Activated CD4-positive, CD25-positive, alpha-beta regulatory T cell treated with anti-CD3 and anti-CD28 coated beads, Interleukin-2, amount 50 U/mL, for 16 hours (primary cell): ENCODE measurements around the gene UST.
"Not testable (repeated sequence)": the region's sequence is repeated elsewhere in the genome, so short reads cannot be mapped to it uniquely, and the experiment has no call there.

Experiments
- DNase-seq: peaks from one replicate; pipeline ENCODE4 v3.0.0-alpha.2; 2020; ENCODE audit warnings: low read depth, low spot score

The UST gene

GRCh38 chr6:148973538-148974208 lies 226.8 kb downstream of the UST start:
- DNase-seq = no peak

GRCh38 chr6:148974351-148974750 lies 227.5 kb downstream of the UST start:
- DNase-seq = no peak

- not testable (repeated sequence) for DNase-seq
Observed at GRCh38 chr6:148978298-148978697, 231.5 kb downstream of the UST start.

- no peak for DNase-seq
Observed at GRCh38 chr6:148979014-148979901, 232.4 kb downstream of the UST start.

- DNase-seq = no peak
Observed at GRCh38 chr6:148980234-148980633, 233.4 kb downstream of the UST start.

- DNase-seq = no peak
Observed at GRCh38 chr6:148981515-148981914, 234.7 kb downstream of the UST start.

- no peak for DNase-seq
Observed at GRCh38 chr6:148983101-148983761, 236.4 kb downstream of the UST start.

- no peak for DNase-seq
Observed at GRCh38 chr6:148983966-148984365, 237.1 kb downstream of the UST start.

GRCh38 chr6:148984531-148985056 lies 237.8 kb downstream of the UST start:
- DNase-seq = no peak

- no peak for DNase-seq
Observed at GRCh38 chr6:148985499-148985898, 238.7 kb downstream of the UST start.

- no peak for DNase-seq
Observed at GRCh38 chr6:148986608-148987007, 239.8 kb downstream of the UST start.

- no peak for DNase-seq
Observed at GRCh38 chr6:148987982-148988381, 241.2 kb downstream of the UST start.

- no peak for DNase-seq
Observed at GRCh38 chr6:148989585-148989984, 242.8 kb downstream of the UST start.

- no peak for DNase-seq
Observed at GRCh38 chr6:148990403-148990802, 243.6 kb downstream of the UST start.

- DNase-seq = no peak
Observed at GRCh38 chr6:148996815-148997214, 250.0 kb downstream of the UST start.

- DNase-seq = no peak
Observed at GRCh38 chr6:148997865-148998264, 251.0 kb downstream of the UST start.

GRCh38 chr6:148998704-148999103 lies 251.9 kb downstream of the UST start:
- no peak for DNase-seq

- DNase-seq = no peak
Observed at GRCh38 chr6:148999501-148999900, 252.7 kb downstream of the UST start.

GRCh38 chr6:148999929-149000468 lies 253.2 kb downstream of the UST start:
- DNase-seq = no peak

- no peak for DNase-seq
Observed at GRCh38 chr6:149001422-149001821, 254.6 kb downstream of the UST start.

- DNase-seq = no peak
Observed at GRCh38 chr6:149003560-149003959, 256.7 kb downstream of the UST start.

- DNase-seq = no peak
Observed at GRCh38 chr6:149004664-149005063, 257.8 kb downstream of the UST start.
